K562 (cell line): ENCODE results near the gene EPHB2. TPM values are rescaled to one million over a fixed set of nuclear protein-coding genes. Genes with fewer than 3 reads are reported as not detected.

Source experiments
- ATAC-seq: fragments of 200-7000 bp; cut with Tn5 transposase; 3 replicates; pipeline ENCODE4 v1.9.1; 2020; ENCODE audit warnings: moderate library complexity
- BruUV-seq: library from RNA; stranded (reverse); fragments of 400-500 nt; replicated peaks from 2 replicates; lab custom pipeline; 2021; lab: Mats Ljungman, UMichigan
- CTCF ChIA-PET: fragments of 300-600 bp; formaldehyde crosslinking; extraction: SDS; loops from one replicate; lab custom pipeline; 2021; ENCODE audit warnings: low intra/inter-chr PET ratio; lab: Yijun Ruan, JAX
- POLR2A ChIA-PET: fragments of 300-600, 350-650 bp; sonication (Branson Sonifier 250); formaldehyde crosslinking; extraction: SDS; loops from one replicate; lab custom pipeline; 2021; ENCODE audit warnings: antibody characterized with exemption, inconsistent platforms; lab: Yijun Ruan, JAX
- DNase-seq, 4 experiments: peaks; one replicate each; pipeline versions ENCODE4 v3.0.0 to v3.0.0-alpha.2; 2011 to 2018; ENCODE audit warnings: low spot score in 3 of 4, mixed read lengths in 3 of 4; ENCODE audit errors: extremely low read depth in 1 of 4
- FAIRE-seq: peaks from 2 replicates; lab custom pipeline; 2011; peaks lifted over from hg19 to GRCh38; lab: Jason Lieb, UNC
- H2AFZ ChIP-seq: 2 replicates; pipeline ENCODE4 v1.6.0; 2011; ENCODE audit warnings: low read depth, low read length, control low read depth, inconsistent platforms
- H3K27ac ChIP-seq: fragments of 200-600 bp; 3 replicates; pipeline ENCODE4 v1.8.0; 2011; ENCODE audit warnings: low read depth, mild to moderate bottlenecking, control low read depth, inconsistent platforms, low read length, moderate library complexity, mixed read lengths; ENCODE audit errors: extremely low read depth
- H3K27me3 ChIP-seq, 2 experiments: fragments of 300-600 bp in 1 of 2; 2 replicates in 1 of 2; 3 replicates in 1 of 2; pipeline versions ENCODE4 v1.6.0 to v1.8.0; 2011; ENCODE audit warnings: inconsistent platforms in 2 of 2, low read length in 2 of 2, mild to moderate bottlenecking in 1 of 2, mixed read lengths in 1 of 2, moderate library complexity in 1 of 2; ENCODE audit not compliant: control insufficient read depth in 2 of 2, insufficient read depth in 2 of 2
- H3K36me3 ChIP-seq: fragments of 300-600 bp; 3 replicates; pipeline ENCODE4 v1.8.0; 2011; ENCODE audit warnings: mild to moderate bottlenecking, low read length, inconsistent platforms; ENCODE audit not compliant: control insufficient read depth, insufficient read depth
- H3K4me1 ChIP-seq, 2 experiments: fragments of 200-600 bp in 1 of 2; replicated peaks in 1 of 2; 2 replicates in 1 of 2; 3 replicates in 1 of 2; pipeline versions ENCODE4 v1.5.1 to v1.8.0; 2011; ENCODE audit warnings: inconsistent platforms in 2 of 2, low read length in 2 of 2, mild to moderate bottlenecking in 1 of 2, mixed read lengths in 1 of 2, moderate library complexity in 1 of 2; ENCODE audit not compliant: control insufficient read depth in 2 of 2, insufficient read depth in 2 of 2
- H3K4me2 ChIP-seq: 2 replicates; pipeline ENCODE4 v1.6.1; 2011; ENCODE audit warnings: low read length, control low read depth, inconsistent platforms, mixed read lengths; ENCODE audit not compliant: insufficient read depth
- H3K4me3 ChIP-seq: fragments of 200-600 bp; sonication (generic), shearing (Covaris generic); 2 replicates; pipeline ENCODE4 v1.5.1; 2016; ENCODE audit warnings: control low read depth, inconsistent platforms
- H3K79me2 ChIP-seq: fragments of 200-600 bp; 3 replicates; pipeline ENCODE4 v1.8.0; 2011; ENCODE audit warnings: low read length, inconsistent platforms; ENCODE audit not compliant: control insufficient read depth, insufficient read depth
- H3K9ac ChIP-seq, 2 experiments: 2 replicates each; pipeline versions ENCODE4 v1.6.0 to v1.6.1; 2011; ENCODE audit warnings: low read depth in 2 of 2, low read length in 2 of 2, control low read depth in 1 of 2, inconsistent platforms in 1 of 2, mild to moderate bottlenecking in 1 of 2, mixed read lengths in 1 of 2; ENCODE audit not compliant: insufficient read depth in 1 of 2
- H3K9me1 ChIP-seq: one replicate; pipeline ENCODE4 v1.6.0; 2011; ENCODE audit warnings: inconsistent platforms, mild to moderate bottlenecking, low read length, moderate library complexity; ENCODE audit not compliant: control insufficient read depth, insufficient read depth
- H3K9me3 ChIP-seq: replicated peaks from 2 replicates; pipeline ENCODE4 v1.5.1; 2011; ENCODE audit warnings: low read depth, low read length, inconsistent platforms; ENCODE audit not compliant: control insufficient read depth, insufficient read depth
- H4K20me1 ChIP-seq: replicated peaks from 2 replicates; pipeline ENCODE4 v1.6.1; 2011; ENCODE audit warnings: low read length, inconsistent platforms, mixed read lengths; ENCODE audit not compliant: control insufficient read depth, insufficient read depth
- ATF6 ChIP-seq: sonication (generic); formaldehyde crosslinking; IDR thresholded peaks from 2 replicates; pipeline ENCODE4 v1.4.0; 2020; ENCODE audit warnings: mild to moderate bottlenecking, missing genetic modification reagents
- BACH1 ChIP-seq: fragments of 200-800 bp; sonication (Bioruptor generic); IDR thresholded peaks from 2 replicates; pipeline ENCODE4 v1.6.1; 2016; ENCODE audit warnings: missing genetic modification characterization, missing compliant biosample characterization
- CBX8 ChIP-seq: fragments of 200-600 bp; sonication (generic); IDR thresholded peaks from 2 replicates; pipeline ENCODE4 v1.6.1; 2012; ENCODE audit warnings: borderline replicate concordance, mixed run types, low read depth, mild to moderate bottlenecking, moderate library complexity, mixed read lengths, low read length, control low read depth, inconsistent platforms; ENCODE audit not compliant: poor library complexity, severe bottlenecking; ENCODE audit errors: extremely low read depth
- E2F8 ChIP-seq: fragments of 450-650 bp; IDR thresholded peaks from 2 replicates; pipeline ENCODE4 v1.7.1; 2018; ENCODE audit warnings: mild to moderate bottlenecking, low read depth; ENCODE audit not compliant: partially characterized antibody
- RERE ChIP-seq: sonication (generic); formaldehyde crosslinking; IDR thresholded peaks from 2 replicates; pipeline ENCODE4 v1.8.0; 2023; ENCODE audit warnings: missing genetic modification reagents, mild to moderate bottlenecking, borderline replicate concordance
- SOX6 ChIP-seq: fragments of 450-650 bp; IDR thresholded peaks from 2 replicates; pipeline ENCODE4 v1.6.1; 2014; ENCODE audit warnings: mild to moderate bottlenecking
- ZFP1 ChIP-seq: fragments of 450-650 bp; formaldehyde crosslinking; IDR thresholded peaks from 2 replicates; pipeline ENCODE4 v1.4.0; 2020; ENCODE audit warnings: mild to moderate bottlenecking, mixed read lengths
- ZSCAN29 ChIP-seq: fragments of 450-650 bp; IDR thresholded peaks from 2 replicates; pipeline ENCODE4 v1.6.1; 2017
- WGBS: fragments of 100-300 bp; shearing (Covaris generic); methylation state at CpG from one replicate; pipeline ENCODE4 v1.1.6; 2016; ENCODE audit warnings: low coverage, mixed read lengths; ENCODE audit not compliant: insufficient coverage; ENCODE audit errors: missing lambda C conversion rate; 5-methylcytosine and 5-hydroxymethylcytosine counted together
- in situ Hi-C: fragments of 300-500 bp; cut with MboI; formaldehyde crosslinking; loops from 4 replicates; pipeline ENCODE4 v1.15.0; 2018; ENCODE audit warnings: inconsistent platforms, mixed read lengths
- intact Hi-C: fragments of 100-400 bp; cut with micrococcal nuclease; formaldehyde crosslinking; loops from 2 replicates; pipeline ENCODE4 v1.14.2; 2022
- polyA plus RNA-seq, 8 experiments: library from polyadenylated mRNA; depleted of rRNA in 4 of 8; stranded (reverse) in 5 of 8; unstranded in 3 of 8; fragments of >200 nt; fragmentation: Nextera tagmentation in 2 of 8; fragmentation: Illumina TruSeq in 1 of 8; extraction: Ambion mirVana in 2 of 8; extraction: Trizol in 1 of 8; gene quantifications; 2 replicates each; pipeline versions ENCODE4 v1.2.1 to v1.2.3, GENCODE V29; 2011 to 2014; ENCODE audit warnings: inconsistent platforms in 1 of 8, missing spikeins in 1 of 8
- total RNA-seq, 7 experiments: library from RNA; depleted of rRNA in 6 of 7; stranded (reverse); fragments of >200 nt in 6 of 7; fragmentation: Illumina TruSeq in 2 of 7; extraction: Trizol in 2 of 7; gene quantifications; 2 replicates each; pipeline versions ENCODE4 v1.2.1 to v1.2.3, GENCODE V29; 2011 to 2021; ENCODE audit warnings: low replicate concordance in 1 of 7
- TF ChIP-seq, protein P1 (sequence below): fragments of 250-450 bp; sonication (Bioruptor Pico); IDR thresholded peaks from 2 replicates; pipeline ENCODE4 v1.4.0; 2020; ENCODE audit warnings: mild to moderate bottlenecking, moderate library complexity, borderline replicate concordance

The EPHB2 gene
- total and polyA plus RNA-seq, 9 of the 15 experiments (the other 6 are each of a cell fraction or from before 2014, with no cell fraction given): not detected

DNA sequence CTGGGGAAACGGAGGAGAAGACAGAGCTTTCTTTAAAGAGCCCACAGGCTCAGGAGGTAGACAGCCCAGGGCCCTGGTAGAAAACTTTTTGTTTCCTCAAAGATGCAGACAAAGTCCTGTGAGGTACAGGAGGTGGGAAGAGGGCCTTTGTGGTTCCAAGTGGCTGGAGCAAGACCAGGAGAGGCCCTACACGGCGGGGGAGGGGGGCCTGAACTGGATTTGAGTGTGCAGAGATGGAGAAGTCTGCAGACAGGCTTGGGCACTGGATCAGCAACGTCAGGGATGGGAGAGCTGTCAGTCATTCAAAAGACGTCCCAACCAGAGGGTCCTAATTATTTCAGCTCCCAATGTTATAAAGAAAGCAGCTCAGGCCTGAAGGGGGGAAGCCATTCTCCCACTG lies 126.2 kb downstream of the EPHB2 start:
- FAIRE-seq (no peak), DNase-seq (no peak), ATAC-seq (no peak)
- Histone ChIP-seq H3K27ac (no peak overlapping the region), H3K27me3 (peaks cover 30 to 48% of the 10 kb centered on the region in 2 experiments), H3K36me3 (no peaks in the 10 kb centered on the region), H4K20me1 (0 out of 2 replicates have a peak, but pooled peaks cover 3% of the 10 kb centered on the region), H3K9me3 (no peaks in the 10 kb centered on the region), H3K4me1 (no peaks in the 10 kb centered on the region), H3K9ac (no peak overlapping the region), H3K4me2 (no peak overlapping the region), H3K4me3 (no peak overlapping the region), H2AFZ (no peak overlapping the region), H3K79me2 (no peaks in the 10 kb centered on the region), H3K9me1 (peaks cover 3% of the 10 kb centered on the region)
- ChIA-PET CTCF (no interaction called here), POLR2A (no interaction called here)
- intact Hi-C loops: no loop called here
- in situ Hi-C loops: no loop called here
- BruUV-seq: no TSS peak
- WGBS: 0% methylated on average over 5 of the region's 5 CpGs
- TF ChIP-seq, protein P1, sequence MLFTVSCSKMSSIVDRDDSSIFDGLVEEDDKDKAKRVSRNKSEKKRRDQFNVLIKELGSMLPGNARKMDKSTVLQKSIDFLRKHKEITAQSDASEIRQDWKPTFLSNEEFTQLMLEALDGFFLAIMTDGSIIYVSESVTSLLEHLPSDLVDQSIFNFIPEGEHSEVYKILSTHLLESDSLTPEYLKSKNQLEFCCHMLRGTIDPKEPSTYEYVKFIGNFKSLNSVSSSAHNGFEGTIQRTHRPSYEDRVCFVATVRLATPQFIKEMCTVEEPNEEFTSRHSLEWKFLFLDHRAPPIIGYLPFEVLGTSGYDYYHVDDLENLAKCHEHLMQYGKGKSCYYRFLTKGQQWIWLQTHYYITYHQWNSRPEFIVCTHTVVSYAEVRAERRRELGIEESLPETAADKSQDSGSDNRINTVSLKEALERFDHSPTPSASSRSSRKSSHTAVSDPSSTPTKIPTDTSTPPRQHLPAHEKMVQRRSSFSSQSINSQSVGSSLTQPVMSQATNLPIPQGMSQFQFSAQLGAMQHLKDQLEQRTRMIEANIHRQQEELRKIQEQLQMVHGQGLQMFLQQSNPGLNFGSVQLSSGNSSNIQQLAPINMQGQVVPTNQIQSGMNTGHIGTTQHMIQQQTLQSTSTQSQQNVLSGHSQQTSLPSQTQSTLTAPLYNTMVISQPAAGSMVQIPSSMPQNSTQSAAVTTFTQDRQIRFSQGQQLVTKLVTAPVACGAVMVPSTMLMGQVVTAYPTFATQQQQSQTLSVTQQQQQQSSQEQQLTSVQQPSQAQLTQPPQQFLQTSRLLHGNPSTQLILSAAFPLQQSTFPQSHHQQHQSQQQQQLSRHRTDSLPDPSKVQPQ (CRISPR knock-in tag): no peak
- no peak for TF ChIP-seq E2F8
- no peak for TF ChIP-seq RERE (CRISPR knock-in tag)
- no peak for TF ChIP-seq BACH1 (tag)
- no peak for TF ChIP-seq SOX6
- TF ChIP-seq ATF6 (CRISPR knock-in tag): no peak
- TF ChIP-seq ZFP1 (CRISPR knock-in tag): no peak
- no peak for TF ChIP-seq ZSCAN29
- no peak for TF ChIP-seq CBX8
